ENCODE results near the gene GIMAP7. TPM values are rescaled to one million over a fixed set of nuclear protein-coding genes. Genes with fewer than 3 reads are reported as not detected.

The GIMAP7 gene
- not detected in 2 replicates for total RNA-seq

DNA sequence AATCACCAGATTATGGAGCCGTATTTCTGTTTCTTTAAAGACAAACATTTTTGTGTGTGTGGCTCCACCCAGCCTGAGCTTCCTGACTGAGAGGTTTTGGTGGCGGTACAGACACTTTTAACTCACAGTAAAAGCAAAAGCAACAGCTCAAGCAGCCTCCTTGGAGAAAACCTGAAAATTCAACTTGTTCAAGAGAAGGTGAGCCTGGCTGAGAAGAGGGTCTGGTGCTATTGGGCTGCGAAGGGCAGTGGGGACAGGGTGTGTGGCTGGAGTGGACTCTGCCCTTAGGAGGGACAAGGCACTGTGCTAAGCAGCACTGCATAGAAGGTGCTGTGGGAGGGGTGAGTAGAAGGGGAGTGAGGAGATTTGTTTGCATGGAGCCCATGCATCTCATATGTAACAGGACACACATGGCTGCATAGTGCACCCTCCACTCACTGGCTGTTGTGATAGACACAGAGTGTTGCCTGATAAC, at the start of gene GIMAP7:
TSS of gene GIMAP7 (plus strand) at position 125 of the 475 bp plus-strand sequence. CDS start 5,103 bp downstream, outside the sequence.

DNA sequence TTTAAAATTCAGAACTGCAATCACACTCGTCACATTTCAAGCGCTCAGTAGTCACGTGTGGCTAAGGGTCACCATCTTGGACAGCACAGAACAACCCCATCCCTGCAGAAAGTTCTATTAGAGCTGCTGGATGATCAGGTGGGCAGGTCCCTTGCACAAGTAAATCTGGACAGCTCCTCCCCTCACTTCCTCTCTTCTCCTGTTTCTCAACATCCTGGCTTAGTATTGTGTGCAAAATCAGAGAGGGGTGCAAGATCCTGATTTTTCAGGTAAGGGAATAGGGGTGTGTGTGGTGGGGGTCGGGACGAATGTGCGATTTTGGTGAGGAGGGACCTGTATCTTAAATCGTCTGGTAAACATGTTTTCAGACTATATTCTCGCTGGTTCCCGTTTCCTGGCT, 52.5 kb downstream of the GIMAP7 start, which contains the start of gene GIMAP4:
TSS of gene GIMAP4 (plus strand) at position 222 of the 400 bp plus-strand sequence. CDS start 2,512 bp downstream, outside the sequence.

Other genes with a start within 250 kb of the GIMAP7 start
- 0.24 and 0.97 TPM in 2 replicates for gene LRRC61, start 191.5 kb upstream of the GIMAP7 start, total RNA-seq
- gene ACTR3C, start 191.3 kb upstream of the GIMAP7 start, total RNA-seq = 0.65 TPM in 1 of 2 replicates, not detected in the other
- not detected in 2 replicates for gene RARRES2, start 173.2 kb upstream of the GIMAP7 start, total RNA-seq
- 76.3 and 101 TPM in 2 replicates for gene REPIN1, start 146.1 kb upstream of the GIMAP7 start, total RNA-seq
- 5.4 and 6.2 TPM in 2 replicates for gene ZNF775, start 135.5 kb upstream of the GIMAP7 start, total RNA-seq
- not detected in 2 replicates for gene GIMAP8, start 64.2 kb upstream of the GIMAP7 start, total RNA-seq
- not detected in 2 replicates for gene GIMAP4, start 52.5 kb downstream of the GIMAP7 start, total RNA-seq
- 0.16 TPM in 1 of 2 replicates, not detected in the other for gene GIMAP6, start 117.5 kb downstream of the GIMAP7 start, total RNA-seq
- 5.1 and 10.7 TPM in 2 replicates for gene GIMAP2, start 170.8 kb downstream of the GIMAP7 start, total RNA-seq
- gene GIMAP1, start 201.7 kb downstream of the GIMAP7 start, total RNA-seq = 0.16 TPM in 1 of 2 replicates, not detected in the other
- under 0.01 TPM in 1 of 2 replicates, not detected in the other for gene GIMAP5, start 222.5 kb downstream of the GIMAP7 start, total RNA-seq